AG04450 (cell line): ENCODE data around the gene HECTD3. TPM values are rescaled to one million over a fixed set of nuclear protein-coding genes. Genes with fewer than 3 reads are reported as not detected.
"Not testable (repeated sequence)": the region's sequence is repeated elsewhere in the genome, so short reads cannot be mapped to it uniquely, and the experiment has no call there.

ENCODE experiments used
- CTCF ChIA-PET: fragments of 300-600, 350-600 bp; formaldehyde crosslinking; extraction: SDS; loops from one replicate; lab custom pipeline; 2022; ENCODE audit warnings: antibody characterized with exemption, inconsistent platforms; lab: Charles Lee
- POLR2A ChIA-PET: fragments of 350-600 bp; formaldehyde crosslinking; extraction: SDS; loops from one replicate; lab custom pipeline; 2021; ENCODE audit warnings: antibody characterized with exemption, inconsistent platforms; lab: Yijun Ruan, JAX
- DNase-seq: peaks from one replicate; pipeline ENCODE4 v3.0.0-alpha.2; 2011; ENCODE audit warnings: low read depth, low spot score
- H3K27ac ChIP-seq: one replicate; pipeline ENCODE4 v1.5.1; 2012; ENCODE audit warnings: low read depth, low read length, control low read depth
- H3K27me3 ChIP-seq: one replicate; pipeline ENCODE4 v1.6.0; 2012; ENCODE audit warnings: low read length; ENCODE audit not compliant: control insufficient read depth, insufficient read depth
- H3K4me3 ChIP-seq: 2 replicates; pipeline ENCODE4 v1.5.1; 2011; ENCODE audit warnings: mild to moderate bottlenecking, low read depth, low read length, control low read depth
- H3K9me3 ChIP-seq: 2 replicates; pipeline ENCODE4 v1.5.1; 2012; ENCODE audit warnings: low read length; ENCODE audit not compliant: control insufficient read depth, insufficient read depth
- polyA plus RNA-seq: library from polyadenylated mRNA; depleted of rRNA; stranded (reverse); fragments of >200 nt; gene quantifications from 2 replicates; pipeline ENCODE4 v1.2.3, GENCODE V29; 2011
- TF ChIP-seq, protein P1 (sequence below): IDR thresholded peaks from 2 replicates; pipeline ENCODE4 v1.5.1; 2011; ENCODE audit warnings: low read depth, low read length, control low read depth, inconsistent platforms

The HECTD3 gene
- polyA plus RNA-seq, 1 experiment = 52.0 TPM

DNA sequence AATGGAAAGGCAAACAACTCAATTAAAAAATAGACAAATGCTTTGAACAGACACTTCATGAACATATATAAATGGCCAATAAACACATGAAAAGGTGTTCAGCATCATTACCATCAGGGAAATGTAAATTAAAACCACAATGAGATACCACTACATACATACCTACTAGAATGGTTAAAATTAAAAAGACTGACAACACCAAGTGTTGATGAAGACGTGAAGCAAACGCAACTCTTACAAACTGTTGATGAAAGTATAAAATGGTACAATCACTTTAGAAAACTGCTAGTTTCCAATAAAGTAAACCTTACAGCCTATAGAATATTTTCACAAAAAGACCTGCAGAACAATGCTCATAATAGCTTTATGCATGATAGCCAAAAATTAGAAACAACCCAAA, 34.9 kb downstream of the HECTD3 start:
- ChIA-PET CTCF (interaction anchor here (0.6 kb wide), 1 partner anchor 146 kb away, joined by 5 read pairs; no protein-coding TSS in a partner anchor), POLR2A (no interaction called here)
- DNase-seq = no peak

DNA sequence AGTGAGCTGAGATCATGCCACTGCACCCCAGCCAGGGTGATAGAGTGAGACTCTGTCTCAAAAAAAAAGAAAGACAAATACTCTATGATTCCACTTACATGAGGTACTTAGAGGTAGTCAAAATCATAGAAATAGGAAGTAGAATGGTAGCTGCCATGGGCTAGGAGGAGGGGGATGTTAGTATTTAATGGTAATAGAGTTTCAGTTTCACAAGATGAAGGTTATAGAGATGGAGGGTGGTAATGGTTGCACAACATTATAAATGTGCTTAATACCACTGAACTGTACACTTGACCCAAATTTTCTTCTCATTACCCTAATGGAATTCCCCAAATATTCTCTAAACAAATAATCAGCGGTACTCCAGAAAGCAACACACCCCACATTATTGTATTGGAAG, 37.5 kb downstream of the HECTD3 start:
- H3K27ac ChIP-seq = no peak overlapping the region
- CTCF ChIA-PET = no interaction called here
- POLR2A ChIA-PET = no interaction called here
- H3K4me3 ChIP-seq = no peak overlapping the region
- TF ChIP-seq, protein P1, sequence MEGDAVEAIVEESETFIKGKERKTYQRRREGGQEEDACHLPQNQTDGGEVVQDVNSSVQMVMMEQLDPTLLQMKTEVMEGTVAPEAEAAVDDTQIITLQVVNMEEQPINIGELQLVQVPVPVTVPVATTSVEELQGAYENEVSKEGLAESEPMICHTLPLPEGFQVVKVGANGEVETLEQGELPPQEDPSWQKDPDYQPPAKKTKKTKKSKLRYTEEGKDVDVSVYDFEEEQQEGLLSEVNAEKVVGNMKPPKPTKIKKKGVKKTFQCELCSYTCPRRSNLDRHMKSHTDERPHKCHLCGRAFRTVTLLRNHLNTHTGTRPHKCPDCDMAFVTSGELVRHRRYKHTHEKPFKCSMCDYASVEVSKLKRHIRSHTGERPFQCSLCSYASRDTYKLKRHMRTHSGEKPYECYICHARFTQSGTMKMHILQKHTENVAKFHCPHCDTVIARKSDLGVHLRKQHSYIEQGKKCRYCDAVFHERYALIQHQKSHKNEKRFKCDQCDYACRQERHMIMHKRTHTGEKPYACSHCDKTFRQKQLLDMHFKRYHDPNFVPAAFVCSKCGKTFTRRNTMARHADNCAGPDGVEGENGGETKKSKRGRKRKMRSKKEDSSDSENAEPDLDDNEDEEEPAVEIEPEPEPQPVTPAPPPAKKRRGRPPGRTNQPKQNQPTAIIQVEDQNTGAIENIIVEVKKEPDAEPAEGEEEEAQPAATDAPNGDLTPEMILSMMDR = no peak
- DNase-seq = no peak
- no peaks in the 10 kb centered on the region for H3K27me3 ChIP-seq
- H3K9me3 ChIP-seq = no peaks in the 10 kb centered on the region

More for the DNA sequence above, 34.9 kb downstream of the HECTD3 start:
- Histone ChIP-seq H3K27me3 (no peaks in the 10 kb centered on the region), H3K27ac (no peak overlapping the region), H3K4me3 (no peak overlapping the region), H3K9me3 (no peaks in the 10 kb centered on the region)
- TF ChIP-seq, protein P1 = no peak

DNA sequence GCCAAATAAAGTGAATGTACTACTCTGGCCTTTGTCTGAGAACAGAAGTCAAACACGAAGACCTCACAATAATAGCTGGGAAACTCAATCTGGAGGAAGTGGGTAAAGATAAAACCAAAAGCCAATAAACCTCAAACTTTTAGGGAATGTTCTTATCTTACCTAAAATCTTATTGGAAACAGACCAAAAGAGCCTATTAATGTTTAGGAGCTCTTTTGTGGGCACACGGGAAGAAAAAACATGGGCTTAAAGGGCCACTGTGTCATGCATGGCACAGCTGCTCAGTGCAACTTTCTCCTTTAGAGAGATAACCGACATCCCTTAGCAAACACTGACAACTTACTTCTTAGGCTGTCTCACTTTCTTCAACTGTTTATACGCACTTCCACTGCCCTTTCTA, 40.8 kb downstream of the HECTD3 start:
- no peaks in the 10 kb centered on the region for H3K27me3 ChIP-seq
- H3K4me3 ChIP-seq = no peak overlapping the region
- TF ChIP-seq, protein P1 = no peak
- DNase-seq = no peak
- POLR2A ChIA-PET = interaction anchor here (0.6 to 0.7 kb wide), 2 partner anchors 102 to 357 kb away, joined by 3 to 4 read pairs; no protein-coding TSS in a partner anchor
- CTCF ChIA-PET = interaction anchor here (0.7 to 1.0 kb wide), 2 partner anchors 14 to 46 kb away, joined by 3 read pairs; no protein-coding TSS in a partner anchor
- no peak overlapping the region for H3K27ac ChIP-seq
- H3K9me3 ChIP-seq = no peaks in the 10 kb centered on the region

DNA sequence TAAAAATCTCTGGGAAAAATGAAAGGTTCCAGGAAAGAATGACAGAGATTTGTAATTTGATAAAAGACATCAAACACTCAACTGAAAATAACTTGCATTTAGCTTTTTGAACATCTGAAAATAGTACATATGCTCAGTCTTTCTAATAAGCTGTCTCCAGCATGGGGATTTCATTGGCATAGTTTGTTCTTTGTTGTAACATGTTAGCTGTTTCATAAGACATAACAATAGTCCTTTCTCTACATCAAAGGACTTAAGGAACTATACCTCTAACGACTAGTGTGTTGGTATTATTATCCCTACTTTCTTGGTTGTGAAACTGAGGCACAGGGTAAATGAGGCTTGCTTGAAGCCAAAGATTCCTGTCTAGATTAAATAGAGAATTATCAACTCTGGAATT, 46.7 kb downstream of the HECTD3 start:
- H3K9me3 ChIP-seq = no peaks in the 10 kb centered on the region
- H3K27ac ChIP-seq = no peak overlapping the region
- no peak overlapping the region for H3K4me3 ChIP-seq
- no peaks in the 10 kb centered on the region for H3K27me3 ChIP-seq
- TF ChIP-seq, protein P1 = no peak
- CTCF ChIA-PET = no interaction called here
- DNase-seq = no peak
- POLR2A ChIA-PET = no interaction called here

DNA sequence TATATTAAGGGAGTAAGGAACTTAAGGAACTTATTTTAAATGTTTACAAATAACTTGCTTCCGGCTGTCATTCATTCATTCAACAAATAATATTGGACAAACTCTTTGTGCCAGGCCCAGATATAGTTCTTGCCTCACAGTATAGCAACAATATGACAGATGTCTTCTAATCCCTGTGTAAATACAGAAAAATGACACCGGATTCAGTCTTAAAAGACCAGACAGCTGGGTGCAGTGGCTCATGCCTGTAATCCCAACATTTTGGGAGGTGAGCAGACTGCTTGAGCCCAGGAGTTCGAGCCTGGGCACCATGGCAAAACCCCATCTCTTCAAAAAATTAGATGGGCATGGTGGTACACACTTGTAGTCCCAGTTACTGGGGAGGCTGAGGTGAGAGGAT, 48.4 kb downstream of the HECTD3 start:
- Histone ChIP-seq H3K9me3 (no peaks in the 10 kb centered on the region), H3K4me3 (no peak overlapping the region), H3K27me3 (no peaks in the 10 kb centered on the region), H3K27ac (no peak overlapping the region)
- CTCF ChIA-PET = no interaction called here
- DNase-seq = no peak
- TF ChIP-seq, protein P1 = no peak
- POLR2A ChIA-PET = no interaction called here

DNA sequence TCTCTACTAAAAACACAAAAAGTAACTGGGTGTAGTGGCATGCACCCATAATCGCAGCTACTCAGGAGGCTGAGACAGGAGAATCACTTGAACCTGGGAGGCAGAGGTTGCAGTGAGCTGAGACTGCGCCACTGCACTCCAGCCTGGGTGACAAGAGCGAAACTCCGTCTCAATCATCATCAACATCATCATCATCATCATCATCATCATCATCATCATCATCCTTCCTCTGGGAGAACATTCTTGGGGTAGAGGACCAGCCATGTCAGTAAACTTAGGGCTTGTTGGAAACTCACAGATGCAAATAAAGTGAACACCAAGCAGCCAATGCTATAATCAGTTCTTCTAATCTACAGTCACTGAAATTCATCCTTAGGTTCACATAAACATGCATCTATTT, 49.1 kb downstream of the HECTD3 start:
- H3K27me3 ChIP-seq, H3K27ac ChIP-seq, POLR2A ChIA-PET, DNase-seq, H3K9me3 ChIP-seq, H3K4me3 ChIP-seq: not testable (repeated sequence)
- CTCF ChIA-PET = interaction anchor here (0.6 kb wide), 1 partner anchor 13 kb away, joined by 5 read pairs; no protein-coding TSS in a partner anchor

DNA sequence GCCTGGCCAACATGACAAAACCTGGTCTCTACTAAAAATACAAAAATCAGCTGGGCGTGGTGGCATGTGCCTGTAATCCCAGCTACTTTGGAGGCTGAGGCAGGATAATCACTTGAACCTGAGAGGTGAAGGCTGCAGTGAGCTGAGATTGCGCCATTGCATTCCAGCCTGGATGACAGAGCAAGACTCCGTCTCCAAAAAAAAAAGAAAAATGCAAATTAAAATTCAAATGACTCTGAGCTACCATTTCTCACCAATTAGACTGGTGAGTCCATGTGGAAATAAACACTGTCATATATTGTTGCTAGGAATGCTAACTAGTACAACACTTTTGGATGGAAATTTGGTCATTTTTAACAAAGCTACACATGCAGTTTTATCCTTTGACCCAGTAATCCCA, 53.6 kb downstream of the HECTD3 start:
- POLR2A ChIA-PET, DNase-seq, H3K4me3 ChIP-seq, H3K9me3 ChIP-seq, H3K27ac ChIP-seq, H3K27me3 ChIP-seq: not testable (repeated sequence)
- CTCF ChIA-PET = interaction anchor here (1.1 to 1.2 kb wide), 3 partner anchors 8 to 346 kb away, joined by 3 to 4 read pairs (median 3); no protein-coding TSS in a partner anchor

DNA sequence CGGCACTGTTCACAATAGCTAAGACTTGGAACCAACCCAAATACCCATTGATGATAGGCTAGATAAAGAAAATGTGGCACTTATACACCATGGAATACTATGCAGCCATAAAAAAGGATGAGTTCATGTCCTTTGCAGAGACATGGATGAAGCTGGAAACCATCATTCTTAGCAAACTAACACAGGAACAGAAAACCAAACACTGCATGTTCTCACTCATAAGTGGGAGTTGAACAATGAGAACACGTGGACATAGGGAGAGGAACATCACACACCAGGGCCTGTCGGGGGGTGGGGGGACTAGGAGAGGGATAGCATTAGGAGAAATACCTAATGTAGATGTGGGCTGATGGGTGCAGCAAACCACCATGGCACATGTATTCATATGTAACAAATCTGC, 55.0 kb downstream of the HECTD3 start:
- CTCF ChIA-PET = interaction anchor here (0.6 to 1.1 kb wide), 2 partner anchors 14 to 121 kb away, joined by 3 read pairs; no protein-coding TSS in a partner anchor
- H3K4me3 ChIP-seq, H3K27me3 ChIP-seq, H3K27ac ChIP-seq, POLR2A ChIA-PET, H3K9me3 ChIP-seq, DNase-seq: not testable (repeated sequence)
